AG04449 (cell line): Measurements from ENCODE around the gene ANKHD1.
A peak's percentile ranks its signal among the peaks of the same experiment; 100 is the strongest.

Experiments
- CTCF ChIA-PET: fragments of 350-600 bp; formaldehyde crosslinking; extraction: SDS; loops from one replicate; lab custom pipeline; 2021; ENCODE audit warnings: antibody characterized with exemption; lab: Yijun Ruan, JAX
- POLR2A ChIA-PET: fragments of 400-600, 350-600 bp; formaldehyde crosslinking; extraction: SDS; loops from one replicate; lab custom pipeline; 2020; ENCODE audit warnings: antibody characterized with exemption, inconsistent platforms; lab: Yijun Ruan, JAX
- DNase-seq: peaks from one replicate; pipeline ENCODE4 v3.0.0-alpha.2; 2010; ENCODE audit warnings: low read depth, low spot score
- H3K4me3 ChIP-seq: 2 replicates; pipeline ENCODE4 v1.5.1; 2011; ENCODE audit warnings: low read depth, mild to moderate bottlenecking, control low read depth, low read length
- TF ChIP-seq, protein P1 (sequence below): IDR thresholded peaks from one replicate; pipeline ENCODE4 v1.5.1; 2011; ENCODE audit warnings: mild to moderate bottlenecking, moderate library complexity, low read length, control low read depth, inconsistent platforms; ENCODE audit not compliant: insufficient read depth; ENCODE audit errors: missing control alignments

ANKHD1 gene, protein sequence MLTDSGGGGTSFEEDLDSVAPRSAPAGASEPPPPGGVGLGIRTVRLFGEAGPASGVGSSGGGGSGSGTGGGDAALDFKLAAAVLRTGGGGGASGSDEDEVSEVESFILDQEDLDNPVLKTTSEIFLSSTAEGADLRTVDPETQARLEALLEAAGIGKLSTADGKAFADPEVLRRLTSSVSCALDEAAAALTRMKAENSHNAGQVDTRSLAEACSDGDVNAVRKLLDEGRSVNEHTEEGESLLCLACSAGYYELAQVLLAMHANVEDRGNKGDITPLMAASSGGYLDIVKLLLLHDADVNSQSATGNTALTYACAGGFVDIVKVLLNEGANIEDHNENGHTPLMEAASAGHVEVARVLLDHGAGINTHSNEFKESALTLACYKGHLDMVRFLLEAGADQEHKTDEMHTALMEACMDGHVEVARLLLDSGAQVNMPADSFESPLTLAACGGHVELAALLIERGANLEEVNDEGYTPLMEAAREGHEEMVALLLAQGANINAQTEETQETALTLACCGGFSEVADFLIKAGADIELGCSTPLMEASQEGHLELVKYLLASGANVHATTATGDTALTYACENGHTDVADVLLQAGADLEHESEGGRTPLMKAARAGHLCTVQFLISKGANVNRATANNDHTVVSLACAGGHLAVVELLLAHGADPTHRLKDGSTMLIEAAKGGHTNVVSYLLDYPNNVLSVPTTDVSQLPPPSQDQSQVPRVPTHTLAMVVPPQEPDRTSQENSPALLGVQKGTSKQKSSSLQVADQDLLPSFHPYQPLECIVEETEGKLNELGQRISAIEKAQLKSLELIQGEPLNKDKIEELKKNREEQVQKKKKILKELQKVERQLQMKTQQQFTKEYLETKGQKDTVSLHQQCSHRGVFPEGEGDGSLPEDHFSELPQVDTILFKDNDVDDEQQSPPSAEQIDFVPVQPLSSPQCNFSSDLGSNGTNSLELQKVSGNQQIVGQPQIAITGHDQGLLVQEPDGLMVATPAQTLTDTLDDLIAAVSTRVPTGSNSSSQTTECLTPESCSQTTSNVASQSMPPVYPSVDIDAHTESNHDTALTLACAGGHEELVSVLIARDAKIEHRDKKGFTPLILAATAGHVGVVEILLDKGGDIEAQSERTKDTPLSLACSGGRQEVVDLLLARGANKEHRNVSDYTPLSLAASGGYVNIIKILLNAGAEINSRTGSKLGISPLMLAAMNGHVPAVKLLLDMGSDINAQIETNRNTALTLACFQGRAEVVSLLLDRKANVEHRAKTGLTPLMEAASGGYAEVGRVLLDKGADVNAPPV (N-terminal part only)

DNA sequence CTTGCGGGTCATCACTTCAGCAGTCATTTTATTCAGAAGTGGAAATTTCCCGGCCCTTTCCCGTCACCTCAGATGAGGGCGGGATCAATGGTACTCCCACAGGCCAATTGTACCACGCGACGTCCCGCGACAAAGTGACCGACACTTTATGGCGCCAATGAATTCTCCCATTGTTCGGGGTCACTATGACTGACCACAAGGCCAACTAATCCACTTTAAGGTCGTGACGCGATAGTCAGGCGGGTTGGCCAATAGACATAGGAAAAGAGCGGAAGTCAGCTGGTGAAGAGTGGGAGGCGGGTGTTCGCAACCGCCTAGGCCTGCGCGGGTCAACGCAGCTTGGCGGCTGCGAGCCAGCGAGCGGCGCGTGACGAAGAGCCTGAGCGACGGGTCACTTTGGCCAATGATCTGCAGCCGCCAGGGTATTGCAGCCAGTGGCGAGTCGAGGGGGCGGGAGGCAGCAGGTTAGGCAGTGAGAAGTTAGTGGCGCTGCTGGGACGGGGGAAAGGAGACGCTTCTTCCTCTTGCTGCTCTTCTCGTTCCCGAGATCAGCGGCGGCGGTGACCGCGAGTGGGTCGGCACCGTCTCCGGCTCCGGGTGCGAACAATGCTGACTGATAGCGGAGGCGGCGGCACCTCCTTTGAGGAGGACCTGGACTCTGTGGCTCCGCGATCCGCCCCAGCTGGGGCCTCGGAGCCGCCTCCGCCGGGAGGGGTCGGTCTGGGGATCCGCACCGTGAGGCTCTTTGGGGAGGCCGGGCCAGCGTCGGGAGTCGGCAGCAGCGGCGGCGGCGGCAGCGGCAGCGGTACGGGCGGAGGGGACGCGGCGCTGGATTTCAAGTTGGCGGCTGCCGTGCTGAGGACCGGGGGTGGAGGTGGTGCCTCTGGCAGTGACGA is at the start of gene ANKHD1:
TSS of gene ANKHD1 (plus strand) at position 472 of the 896 bp plus-strand sequence. CDS start at position 607, 135 bp downstream.
- TF ChIP-seq, protein P1, sequence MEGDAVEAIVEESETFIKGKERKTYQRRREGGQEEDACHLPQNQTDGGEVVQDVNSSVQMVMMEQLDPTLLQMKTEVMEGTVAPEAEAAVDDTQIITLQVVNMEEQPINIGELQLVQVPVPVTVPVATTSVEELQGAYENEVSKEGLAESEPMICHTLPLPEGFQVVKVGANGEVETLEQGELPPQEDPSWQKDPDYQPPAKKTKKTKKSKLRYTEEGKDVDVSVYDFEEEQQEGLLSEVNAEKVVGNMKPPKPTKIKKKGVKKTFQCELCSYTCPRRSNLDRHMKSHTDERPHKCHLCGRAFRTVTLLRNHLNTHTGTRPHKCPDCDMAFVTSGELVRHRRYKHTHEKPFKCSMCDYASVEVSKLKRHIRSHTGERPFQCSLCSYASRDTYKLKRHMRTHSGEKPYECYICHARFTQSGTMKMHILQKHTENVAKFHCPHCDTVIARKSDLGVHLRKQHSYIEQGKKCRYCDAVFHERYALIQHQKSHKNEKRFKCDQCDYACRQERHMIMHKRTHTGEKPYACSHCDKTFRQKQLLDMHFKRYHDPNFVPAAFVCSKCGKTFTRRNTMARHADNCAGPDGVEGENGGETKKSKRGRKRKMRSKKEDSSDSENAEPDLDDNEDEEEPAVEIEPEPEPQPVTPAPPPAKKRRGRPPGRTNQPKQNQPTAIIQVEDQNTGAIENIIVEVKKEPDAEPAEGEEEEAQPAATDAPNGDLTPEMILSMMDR: no peak
- peak within 1 kb of the TSS; percentile 98 for H3K4me3 ChIP-seq
- CTCF ChIA-PET: interaction anchor here (1.2 to 1.6 kb wide), 3 partner anchors 10 to 35 kb away, joined by 3 to 6 read pairs (median 3); no protein-coding TSS in a partner anchor
- peak; percentile 100 for DNase-seq
- POLR2A ChIA-PET: interaction anchor here (0.7 to 1.6 kb wide), 5 partner anchors 13 to 156 kb away, joined by 3 to 7 read pairs (median 4); partner anchors contain the start of genes EIF4EBP3, HBEGF and SRA1

DNA sequence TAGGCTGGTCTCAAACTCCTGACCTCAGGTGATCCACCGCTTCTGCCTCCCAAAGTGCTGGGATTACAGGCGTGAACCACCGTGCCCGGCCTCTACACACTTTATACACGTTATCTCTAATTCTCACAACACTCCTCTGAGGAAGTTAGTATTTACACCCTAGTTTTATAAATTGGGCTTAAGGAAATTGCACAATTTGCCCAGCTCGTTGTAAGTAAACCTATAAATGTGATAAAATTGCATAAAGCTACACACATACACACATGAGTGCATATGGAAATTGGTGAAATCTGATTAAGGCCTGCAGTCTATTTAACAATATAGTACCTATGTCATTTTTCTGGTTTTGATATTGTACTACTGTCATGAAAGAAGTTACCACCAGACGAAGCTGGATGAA is 46.1 kb upstream of the ANKHD1 start:
- CTCF ChIA-PET: interaction anchor here (1.0 to 24.4 kb wide), 9 partner anchors 8 to 280 kb away, joined by 3 to 1796 read pairs (median 10); partner anchors contain the start of gene HBEGF
- POLR2A ChIA-PET: interaction anchor here (1.7 kb wide), 1 partner anchor 9 kb away, joined by 5 read pairs; the partner anchor contains the start of gene HBEGF
- no peak for DNase-seq
- H3K4me3 ChIP-seq: no peak overlapping the region
- TF ChIP-seq, protein P1: no peak

DNA sequence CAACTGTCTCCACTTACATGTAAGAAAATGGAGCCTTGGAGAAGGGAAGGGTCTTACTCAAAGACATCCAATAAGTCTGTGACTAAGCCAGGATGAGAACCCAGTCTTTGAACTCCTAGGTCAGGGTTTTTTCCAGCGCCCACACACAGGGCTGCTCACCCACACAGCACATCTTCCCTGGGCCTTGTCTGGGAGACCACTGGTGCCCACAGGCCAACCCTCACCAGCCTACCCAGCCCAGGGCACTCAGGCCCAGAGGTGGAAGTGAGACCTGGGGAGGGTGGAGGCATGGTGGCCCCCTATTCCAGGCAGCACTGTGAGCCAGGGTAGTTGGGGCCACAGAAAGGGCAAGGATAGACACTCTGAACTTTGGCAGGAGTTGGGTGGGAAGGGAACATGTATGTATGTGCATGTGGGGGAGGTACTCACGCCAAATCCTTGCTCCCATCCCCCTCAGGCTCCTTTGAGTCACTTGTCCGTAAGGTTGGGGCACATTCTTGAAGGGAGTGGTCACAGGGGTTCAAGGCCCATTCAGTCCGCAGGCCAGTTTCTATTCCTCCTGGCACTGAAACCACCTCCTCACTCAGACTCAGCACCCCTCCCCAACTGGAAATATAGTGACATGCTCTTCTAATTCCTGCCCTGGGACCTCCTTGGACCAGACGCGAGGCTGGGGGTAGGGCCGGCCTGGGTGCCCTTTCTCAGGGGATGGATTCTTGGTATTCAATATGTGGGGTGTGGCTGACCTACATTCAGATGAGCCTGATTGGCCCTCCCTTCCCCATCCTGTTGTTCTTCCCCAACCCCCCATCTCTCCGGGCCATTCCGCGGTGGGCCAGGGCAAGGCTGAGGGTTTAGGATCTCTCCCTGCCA is 44.5 kb upstream of the ANKHD1 start:
- DNase-seq: no peak
- TF ChIP-seq, protein P1: no peak
- ChIA-PET POLR2A (no interaction called here), CTCF (interaction anchor here (1.0 to 24.4 kb wide), 4 partner anchors 11 to 332 kb away, joined by 3 to 1796 read pairs (median 24); partner anchors contain the start of gene HBEGF)
- no peak overlapping the region for H3K4me3 ChIP-seq

DNA sequence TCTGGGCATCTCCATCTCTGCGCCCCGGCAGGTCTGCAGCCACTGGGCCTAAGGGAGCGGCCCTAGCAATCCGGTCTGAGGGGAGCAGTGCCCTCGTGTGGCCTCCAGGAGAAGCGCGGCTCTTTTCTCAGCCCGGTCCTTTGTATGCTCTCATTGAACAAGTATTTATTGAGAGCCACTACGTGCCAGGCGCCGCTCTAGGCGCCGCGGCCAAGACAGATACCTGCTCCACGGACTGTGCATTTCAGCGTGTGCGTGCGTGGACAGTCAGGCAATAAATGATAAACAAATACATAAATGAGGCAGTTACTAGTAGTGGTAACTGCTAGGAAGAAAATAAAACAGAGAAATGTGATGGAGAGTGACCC is 43.9 kb upstream of the ANKHD1 start:
- ChIA-PET POLR2A (no interaction called here), CTCF (interaction anchor here (1.1 to 12.9 kb wide), 17 partner anchors 8 to 286 kb away, joined by 3 to 542 read pairs (median 7); partner anchors contain the start of genes CYSTM1 and HBEGF)
- no peak for DNase-seq
- TF ChIP-seq, protein P1: peak; percentile 95
- H3K4me3 ChIP-seq: peak overlapping the region; percentile 32
